K562 (cell line): ENCODE measurements around the gene HP. TPM values are rescaled to one million over a fixed set of nuclear protein-coding genes. Genes with fewer than 3 reads are reported as not detected.

Experiments used
- CBFA2T2 ChIP-seq: fragments of 450-650 bp; conservative IDR thresholded peaks from 2 replicates; pipeline ENCODE4 v1.6.1; 2017; ENCODE audit warnings: mild to moderate bottlenecking
- ELF1 ChIP-seq: fragments of 200-800 bp; sonication (Bioruptor generic); IDR thresholded peaks from 2 replicates; pipeline ENCODE4 v1.6.1; 2016; ENCODE audit warnings: missing genetic modification characterization, missing compliant biosample characterization
- HCFC1 ChIP-seq: IDR thresholded peaks from 2 replicates; pipeline ENCODE4 v1.6.1; 2012; ENCODE audit warnings: low read depth, low read length, improper control_type of control experiment
- PHTF2 ChIP-seq: fragments of 250-450 bp; sonication (Bioruptor Pico); IDR thresholded peaks from 2 replicates; pipeline ENCODE4 v1.5.0; 2021; ENCODE audit warnings: mild to moderate bottlenecking
- PKNOX1 ChIP-seq: fragments of 450-650 bp; IDR thresholded peaks from 2 replicates; pipeline ENCODE4 v1.6.1; 2016
- POLR2AphosphoS2 ChIP-seq: IDR thresholded peaks from 2 replicates; pipeline ENCODE4 v1.6.1; 2012; ENCODE audit warnings: low read length, improper control_type of control experiment
- RBBP5 ChIP-seq: fragments of 200-600 bp; sonication (generic); IDR thresholded peaks from 2 replicates; pipeline ENCODE4 v1.6.1; 2012; ENCODE audit warnings: borderline replicate concordance, mild to moderate bottlenecking, low read length, control low read depth, inconsistent platforms; ENCODE audit not compliant: insufficient read depth, poor library complexity, severe bottlenecking
- TCF7 ChIP-seq: sonication (generic); IDR thresholded peaks from 2 replicates; pipeline ENCODE4 v1.6.1; 2016; ENCODE audit warnings: antibody characterized with exemption, borderline replicate concordance
- ZNF583 ChIP-seq: fragments of 250-450 bp; sonication (Bioruptor Pico); IDR thresholded peaks from 2 replicates; pipeline ENCODE4 v1.4.0; 2020
- ZNF76 ChIP-seq: fragments of 250-450 bp; sonication (Bioruptor Pico); IDR thresholded peaks from 2 replicates; pipeline ENCODE4 v1.4.0; 2020; ENCODE audit warnings: mild to moderate bottlenecking, moderate library complexity, borderline replicate concordance
- polyA plus RNA-seq, 8 experiments: library from polyadenylated mRNA; depleted of rRNA in 4 of 8; stranded (reverse) in 5 of 8; unstranded in 3 of 8; fragments of >200 nt; fragmentation: Nextera tagmentation in 2 of 8; fragmentation: Illumina TruSeq in 1 of 8; extraction: Ambion mirVana in 2 of 8; extraction: Trizol in 1 of 8; gene quantifications; 2 replicates each; pipeline versions ENCODE4 v1.2.1 to v1.2.3, GENCODE V29; 2011 to 2014; ENCODE audit warnings: inconsistent platforms in 1 of 8, missing spikeins in 1 of 8
- total RNA-seq, 7 experiments: library from RNA; depleted of rRNA in 6 of 7; stranded (reverse); fragments of >200 nt in 6 of 7; fragmentation: Illumina TruSeq in 2 of 7; extraction: Trizol in 2 of 7; gene quantifications; 2 replicates each; pipeline versions ENCODE4 v1.2.1 to v1.2.3, GENCODE V29; 2011 to 2021; ENCODE audit warnings: low replicate concordance in 1 of 7
- TF ChIP-seq, protein P1 (sequence below), 2 experiments: fragments of 450-650 bp; formaldehyde crosslinking in 1 of 2; IDR thresholded peaks; 2 replicates each; pipeline versions ENCODE4 v1.4.0 to v1.6.1; 2014 to 2020; ENCODE audit warnings: mild to moderate bottlenecking in 2 of 2, borderline replicate concordance in 1 of 2, low read depth in 1 of 2
- TF ChIP-seq, protein P2 (sequence below): fragments of 450-650 bp; formaldehyde crosslinking; IDR thresholded peaks from 2 replicates; pipeline ENCODE4 v1.4.0; 2020; ENCODE audit warnings: mild to moderate bottlenecking, moderate library complexity
- TF ChIP-seq, protein P3 (sequence below): fragments of 200-800 bp; sonication (Bioruptor generic); IDR thresholded peaks from 2 replicates; pipeline ENCODE4 v1.6.1; 2017; ENCODE audit warnings: missing genetic modification characterization, missing compliant biosample characterization

HP gene
- total and polyA plus RNA-seq, 9 of the 15 experiments (the other 6 are each of a cell fraction or from before 2014, with no cell fraction given), result 0.04 to 8.7 TPM; not detected in 7

DNA sequence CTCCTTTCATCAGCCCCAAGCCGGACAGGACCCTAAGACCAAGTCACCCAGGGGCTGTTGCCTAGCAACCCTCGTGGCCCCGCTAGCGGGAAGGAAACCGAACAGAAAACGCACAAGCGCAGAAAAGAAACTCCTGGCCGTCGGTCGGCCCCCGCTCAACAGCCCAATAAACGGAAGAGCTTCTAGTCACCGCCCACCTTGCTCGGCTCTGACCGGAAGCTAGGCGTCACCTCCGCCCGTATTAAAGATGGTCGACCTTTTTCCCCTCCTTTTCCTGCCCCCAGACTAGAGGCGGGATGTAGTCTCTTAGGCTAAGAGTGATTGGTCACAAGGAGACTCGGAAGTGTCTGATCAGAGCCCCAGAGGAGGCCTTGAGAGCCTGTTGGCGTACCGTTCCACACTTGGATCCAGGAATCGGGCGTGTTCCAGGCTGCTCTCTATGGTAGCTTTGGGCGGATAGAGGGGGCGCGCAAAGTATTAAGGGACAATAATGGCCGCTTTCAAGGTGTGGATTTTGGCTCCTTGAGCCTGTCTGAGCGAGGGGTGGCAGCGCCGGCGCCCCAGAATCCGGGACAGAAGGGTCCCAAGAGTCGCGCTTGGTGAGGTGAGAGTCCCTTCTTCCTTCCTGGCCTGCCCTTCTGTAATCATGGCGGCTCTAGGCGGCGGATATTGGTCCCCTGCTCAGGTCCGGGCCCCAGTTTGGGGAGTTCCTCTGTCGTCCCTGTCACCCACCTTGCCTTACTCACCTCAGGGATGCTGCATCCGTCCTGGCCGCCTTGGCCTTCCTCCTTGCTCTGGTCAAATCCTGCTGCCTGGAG lies 39.4 kb downstream of the HP start, which contains the start of the genes DHX38 and TXNL4B (continued):
- TF ChIP-seq, protein P1, sequence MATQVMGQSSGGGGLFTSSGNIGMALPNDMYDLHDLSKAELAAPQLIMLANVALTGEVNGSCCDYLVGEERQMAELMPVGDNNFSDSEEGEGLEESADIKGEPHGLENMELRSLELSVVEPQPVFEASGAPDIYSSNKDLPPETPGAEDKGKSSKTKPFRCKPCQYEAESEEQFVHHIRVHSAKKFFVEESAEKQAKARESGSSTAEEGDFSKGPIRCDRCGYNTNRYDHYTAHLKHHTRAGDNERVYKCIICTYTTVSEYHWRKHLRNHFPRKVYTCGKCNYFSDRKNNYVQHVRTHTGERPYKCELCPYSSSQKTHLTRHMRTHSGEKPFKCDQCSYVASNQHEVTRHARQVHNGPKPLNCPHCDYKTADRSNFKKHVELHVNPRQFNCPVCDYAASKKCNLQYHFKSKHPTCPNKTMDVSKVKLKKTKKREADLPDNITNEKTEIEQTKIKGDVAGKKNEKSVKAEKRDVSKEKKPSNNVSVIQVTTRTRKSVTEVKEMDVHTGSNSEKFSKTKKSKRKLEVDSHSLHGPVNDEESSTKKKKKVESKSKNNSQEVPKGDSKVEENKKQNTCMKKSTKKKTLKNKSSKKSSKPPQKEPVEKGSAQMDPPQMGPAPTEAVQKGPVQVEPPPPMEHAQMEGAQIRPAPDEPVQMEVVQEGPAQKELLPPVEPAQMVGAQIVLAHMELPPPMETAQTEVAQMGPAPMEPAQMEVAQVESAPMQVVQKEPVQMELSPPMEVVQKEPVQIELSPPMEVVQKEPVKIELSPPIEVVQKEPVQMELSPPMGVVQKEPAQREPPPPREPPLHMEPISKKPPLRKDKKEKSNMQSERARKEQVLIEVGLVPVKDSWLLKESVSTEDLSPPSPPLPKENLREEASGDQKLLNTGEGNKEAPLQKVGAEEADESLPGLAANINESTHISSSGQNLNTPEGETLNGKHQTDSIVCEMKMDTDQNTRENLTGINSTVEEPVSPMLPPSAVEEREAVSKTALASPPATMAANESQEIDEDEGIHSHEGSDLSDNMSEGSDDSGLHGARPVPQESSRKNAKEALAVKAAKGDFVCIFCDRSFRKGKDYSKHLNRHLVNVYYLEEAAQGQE (IDR thresholded peaks at IDR 0.05; ENCODE audit: borderline replicate concordance), result peak; percentile 42; the same call in 1 of the 2 replicates
- TF ChIP-seq, protein P1 (CRISPR knock-in tag; IDR thresholded peaks at IDR 0.05; ENCODE audit: low read depth), result peak; percentile 56; the same call in 1 of the 2 replicates
- no peak for TF ChIP-seq PHTF2
- TF ChIP-seq, protein P2, sequence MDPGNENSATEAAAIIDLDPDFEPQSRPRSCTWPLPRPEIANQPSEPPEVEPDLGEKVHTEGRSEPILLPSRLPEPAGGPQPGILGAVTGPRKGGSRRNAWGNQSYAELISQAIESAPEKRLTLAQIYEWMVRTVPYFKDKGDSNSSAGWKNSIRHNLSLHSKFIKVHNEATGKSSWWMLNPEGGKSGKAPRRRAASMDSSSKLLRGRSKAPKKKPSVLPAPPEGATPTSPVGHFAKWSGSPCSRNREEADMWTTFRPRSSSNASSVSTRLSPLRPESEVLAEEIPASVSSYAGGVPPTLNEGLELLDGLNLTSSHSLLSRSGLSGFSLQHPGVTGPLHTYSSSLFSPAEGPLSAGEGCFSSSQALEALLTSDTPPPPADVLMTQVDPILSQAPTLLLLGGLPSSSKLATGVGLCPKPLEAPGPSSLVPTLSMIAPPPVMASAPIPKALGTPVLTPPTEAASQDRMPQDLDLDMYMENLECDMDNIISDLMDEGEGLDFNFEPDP (CRISPR knock-in tag), result no peak
- no peak for TF ChIP-seq CBFA2T2
- peak; percentile 95 for TF ChIP-seq PKNOX1
- peak; percentile 88 for TF ChIP-seq HCFC1
- TF ChIP-seq ELF1 (tag), result peak; percentile 93
- peak; percentile 65; the same call in 1 of the 2 replicates for TF ChIP-seq POLR2AphosphoS2
- TF ChIP-seq, protein P3, sequence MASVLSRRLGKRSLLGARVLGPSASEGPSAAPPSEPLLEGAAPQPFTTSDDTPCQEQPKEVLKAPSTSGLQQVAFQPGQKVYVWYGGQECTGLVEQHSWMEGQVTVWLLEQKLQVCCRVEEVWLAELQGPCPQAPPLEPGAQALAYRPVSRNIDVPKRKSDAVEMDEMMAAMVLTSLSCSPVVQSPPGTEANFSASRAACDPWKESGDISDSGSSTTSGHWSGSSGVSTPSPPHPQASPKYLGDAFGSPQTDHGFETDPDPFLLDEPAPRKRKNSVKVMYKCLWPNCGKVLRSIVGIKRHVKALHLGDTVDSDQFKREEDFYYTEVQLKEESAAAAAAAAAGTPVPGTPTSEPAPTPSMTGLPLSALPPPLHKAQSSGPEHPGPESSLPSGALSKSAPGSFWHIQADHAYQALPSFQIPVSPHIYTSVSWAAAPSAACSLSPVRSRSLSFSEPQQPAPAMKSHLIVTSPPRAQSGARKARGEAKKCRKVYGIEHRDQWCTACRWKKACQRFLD, result 0 out of 2 replicates have a peak, but pooled peaks have one; percentile 43
- peak; percentile 59 for TF ChIP-seq RBBP5
- no peak for TF ChIP-seq ZNF76 (CRISPR knock-in tag)
- no peak for TF ChIP-seq ZNF583
- TF ChIP-seq TCF7, result no peak
